Keratinocyte (primary cell): ENCODE measurements around the gene NDUFS2.

Experiments used
- EZH2 ChIP-seq: IDR thresholded peaks from one replicate; pipeline ENCODE4 v1.6.1; 2012; ENCODE audit warnings: inconsistent platforms, mild to moderate bottlenecking, low read length, moderate library complexity
- TF ChIP-seq, protein P1 (sequence below), 3 experiments: IDR thresholded peaks in 1 of 3; conservative IDR thresholded peaks in 1 of 3; optimal IDR thresholded peaks in 1 of 3; 2 replicates in 2 of 3; 3 replicates in 1 of 3; pipeline versions ENCODE3 to v1.5.1; 2011; ENCODE audit warnings: low read length in 3 of 3, mild to moderate bottlenecking in 3 of 3, moderate library complexity in 2 of 3, control low read depth in 1 of 3, inconsistent platforms in 1 of 3; ENCODE audit not compliant: insufficient read depth in 2 of 3; ENCODE audit errors: extremely low read depth in 1 of 3

- TF ChIP-seq, protein P1, sequence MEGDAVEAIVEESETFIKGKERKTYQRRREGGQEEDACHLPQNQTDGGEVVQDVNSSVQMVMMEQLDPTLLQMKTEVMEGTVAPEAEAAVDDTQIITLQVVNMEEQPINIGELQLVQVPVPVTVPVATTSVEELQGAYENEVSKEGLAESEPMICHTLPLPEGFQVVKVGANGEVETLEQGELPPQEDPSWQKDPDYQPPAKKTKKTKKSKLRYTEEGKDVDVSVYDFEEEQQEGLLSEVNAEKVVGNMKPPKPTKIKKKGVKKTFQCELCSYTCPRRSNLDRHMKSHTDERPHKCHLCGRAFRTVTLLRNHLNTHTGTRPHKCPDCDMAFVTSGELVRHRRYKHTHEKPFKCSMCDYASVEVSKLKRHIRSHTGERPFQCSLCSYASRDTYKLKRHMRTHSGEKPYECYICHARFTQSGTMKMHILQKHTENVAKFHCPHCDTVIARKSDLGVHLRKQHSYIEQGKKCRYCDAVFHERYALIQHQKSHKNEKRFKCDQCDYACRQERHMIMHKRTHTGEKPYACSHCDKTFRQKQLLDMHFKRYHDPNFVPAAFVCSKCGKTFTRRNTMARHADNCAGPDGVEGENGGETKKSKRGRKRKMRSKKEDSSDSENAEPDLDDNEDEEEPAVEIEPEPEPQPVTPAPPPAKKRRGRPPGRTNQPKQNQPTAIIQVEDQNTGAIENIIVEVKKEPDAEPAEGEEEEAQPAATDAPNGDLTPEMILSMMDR (optimal IDR thresholded peaks at IDR 0.05 in 1 of 3, IDR thresholded peaks at IDR 0.05 in 1 of 3, conservative IDR thresholded peaks at IDR 0.05 in 1 of 3; ENCODE audit: extremely low read depth in 1 of 3, insufficient read depth in 2 of 3, low read length in 3 of 3) = no peak
- TF ChIP-seq EZH2 = peak; percentile 76
Measured at GRCh38 chr1:161258439-161259344, 56.5 kb downstream of the NDUFS2 start, which contains the start of gene PCP4L1.
